ENCODE results near the gene IGSF3. TPM values are rescaled to one million over a fixed set of nuclear protein-coding genes. Genes with fewer than 3 reads are reported as not detected.

IGSF3 gene
- total and polyA plus RNA-seq, 10 of the 15 experiments (the other 5 are each of a cell fraction or from before 2014, with no cell fraction given) = 1.4 to 18.0 (median 9.6) TPM

DNA sequence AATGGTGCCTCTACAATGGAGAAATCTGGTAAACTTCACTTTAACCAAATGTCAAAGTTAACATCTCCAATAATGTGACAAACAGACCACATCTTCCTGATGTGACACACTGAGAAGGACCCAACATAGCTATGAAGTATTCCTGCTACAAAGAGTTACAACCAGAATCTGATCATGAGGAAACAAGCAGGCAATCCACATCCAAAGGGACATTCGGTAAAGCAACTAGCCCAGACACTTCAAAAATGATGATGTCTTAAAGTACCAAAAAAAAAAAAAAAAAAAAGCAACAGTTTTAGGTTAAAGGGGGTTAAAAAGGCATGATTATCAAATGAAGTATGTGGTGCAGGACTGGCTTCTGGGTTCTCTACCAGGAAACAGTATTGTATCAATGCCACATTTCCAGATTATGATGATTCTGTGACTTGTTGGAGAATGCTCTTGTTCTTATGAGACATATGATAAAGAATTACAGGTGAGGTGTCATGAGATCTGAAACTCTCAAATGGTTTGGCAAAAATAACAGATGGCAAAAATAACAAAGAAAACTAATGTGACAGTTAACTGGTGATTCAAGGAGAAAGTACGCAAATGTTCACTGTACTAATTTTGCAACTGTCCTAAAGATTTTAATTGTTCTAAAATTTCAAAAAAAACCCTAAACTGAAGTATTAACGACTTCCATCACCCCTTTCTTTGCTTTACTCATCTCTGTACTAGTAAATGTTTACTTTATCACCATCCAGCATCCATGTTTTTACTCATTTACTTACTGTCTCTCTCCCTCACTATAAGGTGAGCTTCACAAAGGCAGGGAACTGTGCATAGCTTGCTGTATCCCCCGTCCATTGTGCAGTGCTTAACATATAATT is 99.5 kb downstream of the IGSF3 start (continued):
- TF ChIP-seq POLR2AphosphoS5 (IDR thresholded peaks at IDR 0.05; ENCODE audit: low read length) (peak; percentile 13), MTA2 (IDR thresholded peaks at IDR 0.05; ENCODE audit: low read depth) (peak; percentile 94), SPI1 (IDR thresholded peaks at IDR 0.05; ENCODE audit: borderline replicate concordance, insufficient read depth, low read depth, low read length) (no peak), HCFC1 (IDR thresholded peaks at IDR 0.05; ENCODE audit: low read length) (no peak), SREBF2 (IDR thresholded peaks at IDR 0.05; ENCODE audit: low read length) (no peak), HDGF (IDR thresholded peaks at IDR 0.05) (peak; percentile 73), CBX5 (IDR thresholded peaks at IDR 0.05; ENCODE audit: low read depth) (no peak), ZNF217 (IDR thresholded peaks at IDR 0.05) (no peak), ASH2L (IDR thresholded peaks at IDR 0.05; ENCODE audit: borderline replicate concordance, low read depth) (no peak), GATAD2B (conservative IDR thresholded peaks at IDR 0.05; ENCODE audit: low read depth) (no peak), NR2F1 (conservative IDR thresholded peaks at IDR 0.05) (peak; percentile 50; the same call in 1 of the 2 replicates), MXI1 (IDR thresholded peaks at IDR 0.05; ENCODE audit: low read depth, low read length) (no peak), KLF5 (IDR thresholded peaks at IDR 0.05; ENCODE audit: partially characterized antibody) (no peak), FOXK2 (IDR thresholded peaks at IDR 0.05) (no peak), YY1 (IDR thresholded peaks at IDR 0.05; ENCODE audit: low read depth, low read length) (no peak), DPF2 (IDR thresholded peaks at IDR 0.05) (peak; percentile 54; the same call in 1 of the 2 replicates), MEF2B (IDR thresholded peaks at IDR 0.05; ENCODE audit: partially characterized antibody, poor library complexity, severe bottlenecking) (peak; percentile 57)
- TF ChIP-seq, protein P1, sequence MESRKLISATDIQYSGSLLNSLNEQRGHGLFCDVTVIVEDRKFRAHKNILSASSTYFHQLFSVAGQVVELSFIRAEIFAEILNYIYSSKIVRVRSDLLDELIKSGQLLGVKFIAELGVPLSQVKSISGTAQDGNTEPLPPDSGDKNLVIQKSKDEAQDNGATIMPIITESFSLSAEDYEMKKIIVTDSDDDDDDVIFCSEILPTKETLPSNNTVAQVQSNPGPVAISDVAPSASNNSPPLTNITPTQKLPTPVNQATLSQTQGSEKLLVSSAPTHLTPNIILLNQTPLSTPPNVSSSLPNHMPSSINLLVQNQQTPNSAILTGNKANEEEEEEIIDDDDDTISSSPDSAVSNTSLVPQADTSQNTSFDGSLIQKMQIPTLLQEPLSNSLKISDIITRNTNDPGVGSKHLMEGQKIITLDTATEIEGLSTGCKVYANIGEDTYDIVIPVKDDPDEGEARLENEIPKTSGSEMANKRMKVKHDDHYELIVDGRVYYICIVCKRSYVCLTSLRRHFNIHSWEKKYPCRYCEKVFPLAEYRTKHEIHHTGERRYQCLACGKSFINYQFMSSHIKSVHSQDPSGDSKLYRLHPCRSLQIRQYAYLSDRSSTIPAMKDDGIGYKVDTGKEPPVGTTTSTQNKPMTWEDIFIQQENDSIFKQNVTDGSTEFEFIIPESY (IDR thresholded peaks at IDR 0.05) = no peak
- TF ChIP-seq, protein P2, sequence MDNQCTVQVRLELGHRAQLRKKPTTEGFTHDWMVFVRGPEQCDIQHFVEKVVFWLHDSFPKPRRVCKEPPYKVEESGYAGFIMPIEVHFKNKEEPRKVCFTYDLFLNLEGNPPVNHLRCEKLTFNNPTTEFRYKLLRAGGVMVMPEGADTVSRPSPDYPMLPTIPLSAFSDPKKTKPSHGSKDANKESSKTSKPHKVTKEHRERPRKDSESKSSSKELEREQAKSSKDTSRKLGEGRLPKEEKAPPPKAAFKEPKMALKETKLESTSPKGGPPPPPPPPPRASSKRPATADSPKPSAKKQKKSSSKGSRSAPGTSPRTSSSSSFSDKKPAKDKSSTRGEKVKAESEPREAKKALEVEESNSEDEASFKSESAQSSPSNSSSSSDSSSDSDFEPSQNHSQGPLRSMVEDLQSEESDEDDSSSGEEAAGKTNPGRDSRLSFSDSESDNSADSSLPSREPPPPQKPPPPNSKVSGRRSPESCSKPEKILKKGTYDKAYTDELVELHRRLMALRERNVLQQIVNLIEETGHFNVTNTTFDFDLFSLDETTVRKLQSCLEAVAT (IDR thresholded peaks at IDR 0.05) = peak; percentile 71
- TF ChIP-seq, protein P3, sequence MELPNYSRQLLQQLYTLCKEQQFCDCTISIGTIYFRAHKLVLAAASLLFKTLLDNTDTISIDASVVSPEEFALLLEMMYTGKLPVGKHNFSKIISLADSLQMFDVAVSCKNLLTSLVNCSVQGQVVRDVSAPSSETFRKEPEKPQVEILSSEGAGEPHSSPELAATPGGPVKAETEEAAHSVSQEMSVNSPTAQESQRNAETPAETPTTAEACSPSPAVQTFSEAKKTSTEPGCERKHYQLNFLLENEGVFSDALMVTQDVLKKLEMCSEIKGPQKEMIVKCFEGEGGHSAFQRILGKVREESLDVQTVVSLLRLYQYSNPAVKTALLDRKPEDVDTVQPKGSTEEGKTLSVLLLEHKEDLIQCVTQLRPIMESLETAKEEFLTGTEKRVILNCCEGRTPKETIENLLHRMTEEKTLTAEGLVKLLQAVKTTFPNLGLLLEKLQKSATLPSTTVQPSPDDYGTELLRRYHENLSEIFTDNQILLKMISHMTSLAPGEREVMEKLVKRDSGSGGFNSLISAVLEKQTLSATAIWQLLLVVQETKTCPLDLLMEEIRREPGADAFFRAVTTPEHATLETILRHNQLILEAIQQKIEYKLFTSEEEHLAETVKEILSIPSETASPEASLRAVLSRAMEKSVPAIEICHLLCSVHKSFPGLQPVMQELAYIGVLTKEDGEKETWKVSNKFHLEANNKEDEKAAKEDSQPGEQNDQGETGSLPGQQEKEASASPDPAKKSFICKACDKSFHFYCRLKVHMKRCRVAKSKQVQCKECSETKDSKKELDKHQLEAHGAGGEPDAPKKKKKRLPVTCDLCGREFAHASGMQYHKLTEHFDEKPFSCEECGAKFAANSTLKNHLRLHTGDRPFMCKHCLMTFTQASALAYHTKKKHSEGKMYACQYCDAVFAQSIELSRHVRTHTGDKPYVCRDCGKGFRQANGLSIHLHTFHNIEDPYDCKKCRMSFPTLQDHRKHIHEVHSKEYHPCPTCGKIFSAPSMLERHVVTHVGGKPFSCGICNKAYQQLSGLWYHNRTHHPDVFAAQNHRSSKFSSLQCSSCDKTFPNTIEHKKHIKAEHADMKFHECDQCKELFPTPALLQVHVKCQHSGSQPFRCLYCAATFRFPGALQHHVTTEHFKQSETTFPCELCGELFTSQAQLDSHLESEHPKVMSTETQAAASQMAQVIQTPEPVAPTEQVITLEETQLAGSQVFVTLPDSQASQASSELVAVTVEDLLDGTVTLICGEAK (IDR thresholded peaks at IDR 0.05; ENCODE audit: borderline replicate concordance) = no peak
- TF ChIP-seq, protein P4, sequence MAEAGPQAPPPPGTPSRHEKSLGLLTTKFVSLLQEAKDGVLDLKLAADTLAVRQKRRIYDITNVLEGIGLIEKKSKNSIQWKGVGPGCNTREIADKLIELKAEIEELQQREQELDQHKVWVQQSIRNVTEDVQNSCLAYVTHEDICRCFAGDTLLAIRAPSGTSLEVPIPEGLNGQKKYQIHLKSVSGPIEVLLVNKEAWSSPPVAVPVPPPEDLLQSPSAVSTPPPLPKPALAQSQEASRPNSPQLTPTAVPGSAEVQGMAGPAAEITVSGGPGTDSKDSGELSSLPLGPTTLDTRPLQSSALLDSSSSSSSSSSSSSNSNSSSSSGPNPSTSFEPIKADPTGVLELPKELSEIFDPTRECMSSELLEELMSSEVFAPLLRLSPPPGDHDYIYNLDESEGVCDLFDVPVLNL (IDR thresholded peaks at IDR 0.05; ENCODE audit: low read depth, low read length) = no peak
